A673 (cell line): ENCODE data around the gene NEK9.

Experiments
- EZH2 ChIP-seq: fragments of 200-600 bp; sonication (generic); IDR thresholded peaks from 2 replicates; pipeline ENCODE4 v1.6.1; 2017; ENCODE audit warnings: borderline replicate concordance, low read depth, mild to moderate bottlenecking, mixed read lengths, antibody characterized with exemption, low read length; ENCODE audit not compliant: poor library complexity, severe bottlenecking
- TF ChIP-seq, protein P1 (sequence below): fragments of 300-800, 200-600 bp; sonication (generic); conservative IDR thresholded peaks from 2 replicates; pipeline ENCODE4 v1.5.1; 2017; ENCODE audit warnings: low read depth, mild to moderate bottlenecking, antibody characterized with exemption, low read length, moderate library complexity, mixed read lengths

GRCh38 chr14:75156111-75156510, 29.3 kb upstream of the NEK9 start:
- TF ChIP-seq, protein P1, sequence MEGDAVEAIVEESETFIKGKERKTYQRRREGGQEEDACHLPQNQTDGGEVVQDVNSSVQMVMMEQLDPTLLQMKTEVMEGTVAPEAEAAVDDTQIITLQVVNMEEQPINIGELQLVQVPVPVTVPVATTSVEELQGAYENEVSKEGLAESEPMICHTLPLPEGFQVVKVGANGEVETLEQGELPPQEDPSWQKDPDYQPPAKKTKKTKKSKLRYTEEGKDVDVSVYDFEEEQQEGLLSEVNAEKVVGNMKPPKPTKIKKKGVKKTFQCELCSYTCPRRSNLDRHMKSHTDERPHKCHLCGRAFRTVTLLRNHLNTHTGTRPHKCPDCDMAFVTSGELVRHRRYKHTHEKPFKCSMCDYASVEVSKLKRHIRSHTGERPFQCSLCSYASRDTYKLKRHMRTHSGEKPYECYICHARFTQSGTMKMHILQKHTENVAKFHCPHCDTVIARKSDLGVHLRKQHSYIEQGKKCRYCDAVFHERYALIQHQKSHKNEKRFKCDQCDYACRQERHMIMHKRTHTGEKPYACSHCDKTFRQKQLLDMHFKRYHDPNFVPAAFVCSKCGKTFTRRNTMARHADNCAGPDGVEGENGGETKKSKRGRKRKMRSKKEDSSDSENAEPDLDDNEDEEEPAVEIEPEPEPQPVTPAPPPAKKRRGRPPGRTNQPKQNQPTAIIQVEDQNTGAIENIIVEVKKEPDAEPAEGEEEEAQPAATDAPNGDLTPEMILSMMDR, result no peak
- no peak for TF ChIP-seq EZH2
